ENCODE data around the gene NSUN5.

DNA sequence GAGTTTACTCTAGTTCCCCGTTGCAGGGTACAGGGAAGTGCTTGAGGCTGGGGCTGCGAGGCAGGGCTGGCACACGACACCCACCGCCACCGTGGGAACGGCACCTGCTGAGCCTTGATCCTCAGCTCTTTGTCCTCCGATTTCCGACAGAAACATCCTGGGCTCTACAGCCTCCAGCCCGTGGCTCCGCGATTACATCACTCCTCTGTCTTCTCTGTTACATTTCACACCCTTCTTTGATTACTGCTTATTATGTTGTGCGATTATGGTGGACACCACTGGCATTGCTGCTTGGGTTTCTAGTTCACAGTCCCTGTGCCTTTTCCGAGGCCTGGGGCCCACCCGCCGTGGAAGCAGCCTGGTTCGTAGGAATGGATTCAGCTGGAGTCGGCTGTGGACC lies 46.2 kb upstream of the NSUN5 start:
- TF ChIP-seq EP300 (IDR thresholded peaks at IDR 0.05): no peak
- TF ChIP-seq, protein P1, sequence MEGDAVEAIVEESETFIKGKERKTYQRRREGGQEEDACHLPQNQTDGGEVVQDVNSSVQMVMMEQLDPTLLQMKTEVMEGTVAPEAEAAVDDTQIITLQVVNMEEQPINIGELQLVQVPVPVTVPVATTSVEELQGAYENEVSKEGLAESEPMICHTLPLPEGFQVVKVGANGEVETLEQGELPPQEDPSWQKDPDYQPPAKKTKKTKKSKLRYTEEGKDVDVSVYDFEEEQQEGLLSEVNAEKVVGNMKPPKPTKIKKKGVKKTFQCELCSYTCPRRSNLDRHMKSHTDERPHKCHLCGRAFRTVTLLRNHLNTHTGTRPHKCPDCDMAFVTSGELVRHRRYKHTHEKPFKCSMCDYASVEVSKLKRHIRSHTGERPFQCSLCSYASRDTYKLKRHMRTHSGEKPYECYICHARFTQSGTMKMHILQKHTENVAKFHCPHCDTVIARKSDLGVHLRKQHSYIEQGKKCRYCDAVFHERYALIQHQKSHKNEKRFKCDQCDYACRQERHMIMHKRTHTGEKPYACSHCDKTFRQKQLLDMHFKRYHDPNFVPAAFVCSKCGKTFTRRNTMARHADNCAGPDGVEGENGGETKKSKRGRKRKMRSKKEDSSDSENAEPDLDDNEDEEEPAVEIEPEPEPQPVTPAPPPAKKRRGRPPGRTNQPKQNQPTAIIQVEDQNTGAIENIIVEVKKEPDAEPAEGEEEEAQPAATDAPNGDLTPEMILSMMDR (IDR thresholded peaks at IDR 0.05): no peak
- no peak for TF ChIP-seq POLR2A (IDR thresholded peaks at IDR 0.05)
